PC-3 (cell line): ENCODE data around the gene ZNF804A.

Experiments used
- CTCF ChIP-seq: fragments of 300-600 bp; sonication (generic); conservative IDR thresholded peaks from 2 replicates; pipeline ENCODE4 v1.5.1; 2017; ENCODE audit warnings: antibody characterized with exemption, low read depth, mild to moderate bottlenecking, low read length
- EZH2 ChIP-seq: fragments of 300-600 bp; sonication (generic); IDR thresholded peaks from one replicate; pipeline ENCODE4 v1.6.1; 2017; ENCODE audit warnings: antibody characterized with exemption, mild to moderate bottlenecking, low read length; ENCODE audit not compliant: unreplicated experiment

- TF ChIP-seq CTCF = no peak
- no peak for TF ChIP-seq EZH2
These were observed 182.6 kb downstream of the ZNF804A start for GRCh38 chr2:184780944-184781343.
